HepG2 (cell line): Measurements from ENCODE around the gene ZC3H7B. TPM values are rescaled to one million over a fixed set of nuclear protein-coding genes. Genes with fewer than 3 reads are reported as not detected.
A peak's percentile ranks its signal among the peaks of the same experiment; 100 is the strongest.

Source experiments
- BCL6 ChIP-seq: IDR thresholded peaks from 2 replicates; pipeline ENCODE4 v1.6.1; 2016; ENCODE audit warnings: missing genetic modification reagents, missing compliant biosample characterization
- BRF2 ChIP-seq: sonication (generic); formaldehyde crosslinking; IDR thresholded peaks from 2 replicates; pipeline ENCODE4 v1.8.1; 2022; ENCODE audit warnings: mild to moderate bottlenecking, missing genetic modification reagents
- CBX2 ChIP-seq, 2 experiments: fragments of 200-600 bp in 1 of 2; sonication (generic); formaldehyde crosslinking in 1 of 2; IDR thresholded peaks; 2 replicates each; pipeline versions ENCODE4 v1.7.0 to v1.8.1; 2018 to 2022; ENCODE audit warnings: low read depth in 2 of 2, low read length in 1 of 2, mild to moderate bottlenecking in 1 of 2, missing genetic modification reagents in 1 of 2
- DZIP1 ChIP-seq: sonication (generic); formaldehyde crosslinking; IDR thresholded peaks from 2 replicates; pipeline ENCODE4 v1.5.0; 2020; ENCODE audit warnings: mild to moderate bottlenecking, missing genetic modification reagents
- HDAC2 ChIP-seq: sonication (generic); formaldehyde crosslinking; IDR thresholded peaks from 2 replicates; pipeline ENCODE4 v1.4.0; 2020; ENCODE audit warnings: missing genetic modification reagents
- HNRNPK ChIP-seq: fragments of 200-400 bp; formaldehyde crosslinking; IDR thresholded peaks from 2 replicates; pipeline ENCODE4 v1.6.1; 2018; ENCODE audit warnings: low read length, low read depth, moderate library complexity, mild to moderate bottlenecking; ENCODE audit not compliant: poor library complexity, severe bottlenecking
- HOXA9 ChIP-seq: sonication (generic); formaldehyde crosslinking; IDR thresholded peaks from 2 replicates; pipeline ENCODE4 v1.8.1; 2022; ENCODE audit warnings: missing genetic modification reagents, mild to moderate bottlenecking, moderate library complexity, borderline replicate concordance
- MTF2 ChIP-seq: sonication (generic); formaldehyde crosslinking; IDR thresholded peaks from 2 replicates; pipeline ENCODE4 v1.5.0; 2020; ENCODE audit warnings: missing genetic modification reagents, borderline replicate concordance
- NFRKB ChIP-seq: fragments of 450-650 bp; IDR thresholded peaks from 2 replicates; pipeline ENCODE4 v1.6.1; 2017
- NR2F2 ChIP-seq: IDR thresholded peaks from 2 replicates; pipeline ENCODE4 v1.6.1; 2012; ENCODE audit warnings: low read depth, inconsistent platforms, borderline replicate concordance
- PBX3 ChIP-seq: sonication (generic); formaldehyde crosslinking; IDR thresholded peaks from 2 replicates; pipeline ENCODE4 v1.8.1; 2023; ENCODE audit warnings: missing genetic modification reagents, inconsistent platforms, borderline replicate concordance
- PPARG ChIP-seq: conservative IDR thresholded peaks from 2 replicates; pipeline ENCODE4 v1.6.1; 2016; ENCODE audit warnings: missing biosample characterization, missing genetic modification reagents
- SRSF1 ChIP-seq: fragments of 200-400 bp; formaldehyde crosslinking; optimal IDR thresholded peaks from 2 replicates; pipeline ENCODE3; 2017; ENCODE audit warnings: mild to moderate bottlenecking, low read depth, low read length, moderate library complexity
- TAF1 ChIP-seq: sonication (generic); formaldehyde crosslinking; IDR thresholded peaks from 2 replicates; pipeline ENCODE4 v1.4.0; 2020; ENCODE audit warnings: missing genetic modification reagents
- ZFP82 ChIP-seq: sonication (generic); formaldehyde crosslinking; IDR thresholded peaks from 2 replicates; pipeline ENCODE4 v1.5.1; 2020; ENCODE audit warnings: mild to moderate bottlenecking, missing genetic modification reagents, borderline replicate concordance
- ZNF253 ChIP-seq: sonication (generic); formaldehyde crosslinking; IDR thresholded peaks from 2 replicates; pipeline ENCODE4 v1.8.0; 2022; ENCODE audit warnings: mild to moderate bottlenecking, missing genetic modification reagents, borderline replicate concordance
- ZNF280B ChIP-seq: sonication (generic); formaldehyde crosslinking; IDR thresholded peaks from 2 replicates; pipeline ENCODE4 v1.5.0; 2020; ENCODE audit warnings: missing genetic modification reagents, mild to moderate bottlenecking, borderline replicate concordance
- ZNF3 ChIP-seq: IDR thresholded peaks from 2 replicates; pipeline ENCODE4 v1.7.0; 2017; ENCODE audit warnings: inconsistent platforms
- ZNF354B ChIP-seq: sonication (generic); formaldehyde crosslinking; IDR thresholded peaks from 2 replicates; pipeline ENCODE4 v1.8.0; 2022; ENCODE audit warnings: mild to moderate bottlenecking, missing genetic modification reagents
- ZNF670 ChIP-seq: sonication (generic); formaldehyde crosslinking; IDR thresholded peaks from 2 replicates; pipeline ENCODE4 v1.8.0; 2022; ENCODE audit warnings: mild to moderate bottlenecking, missing genetic modification reagents, borderline replicate concordance
- ZNF737 ChIP-seq: sonication (generic); formaldehyde crosslinking; IDR thresholded peaks from 2 replicates; pipeline ENCODE4 v1.5.0; 2020; ENCODE audit warnings: missing genetic modification reagents, mild to moderate bottlenecking, borderline replicate concordance
- ZNF777 ChIP-seq: sonication (generic); formaldehyde crosslinking; IDR thresholded peaks from 2 replicates; pipeline ENCODE4 v1.4.0; 2020; ENCODE audit warnings: missing genetic modification reagents
- ZNF784 ChIP-seq: sonication (generic); formaldehyde crosslinking; IDR thresholded peaks from 2 replicates; pipeline ENCODE4 v1.5.1; 2020; ENCODE audit warnings: missing genetic modification reagents, mild to moderate bottlenecking, borderline replicate concordance
- polyA plus RNA-seq, 8 experiments: library from polyadenylated mRNA; depleted of rRNA in 3 of 8; stranded (reverse) in 7 of 8; unstranded in 1 of 8; fragments of >200 nt; fragmentation: Illumina TruSeq in 4 of 8; extraction: Trizol in 4 of 8; gene quantifications; 2 replicates each; pipeline versions ENCODE4 v1.2.1 to v1.2.3, GENCODE V29; 2011 to 2016; ENCODE audit warnings: low read depth in 4 of 8, missing spikeins in 1 of 8, mixed read lengths in 1 of 8; ENCODE audit not compliant: insufficient read depth in 1 of 8
- total RNA-seq, 5 experiments: library from RNA; depleted of rRNA; stranded (reverse); fragments of >200 nt; fragmentation: Illumina TruSeq; extraction: Trizol; gene quantifications; 2 replicates each; pipeline ENCODE4 v1.2.3, GENCODE V29; 2016; ENCODE audit warnings: low read depth in 1 of 5

ZC3H7B gene
- total and polyA plus RNA-seq, 2 of the 13 experiments (the other 11 are each of a cell fraction or from before 2014, with no cell fraction given) = 26.4 to 37.2 TPM

GRCh38 chr22:41288245-41288946 is 12.9 kb upstream of the ZC3H7B start (continued):
- no peak for TF ChIP-seq DZIP1 (CRISPR knock-in tag)
- no peak for TF ChIP-seq ZNF737 (CRISPR knock-in tag)
- TF ChIP-seq ZNF3 (CRISPR knock-in tag) = no peak
- no peak for TF ChIP-seq PPARG (CRISPR knock-in tag)
- TF ChIP-seq HNRNPK = no peak
- no peak for TF ChIP-seq ZNF280B (CRISPR knock-in tag)
- no peak for TF ChIP-seq ZNF670
- no peak for TF ChIP-seq SRSF1
- peak; percentile 68; the same call in 1 of the 2 replicates for TF ChIP-seq HDAC2 (CRISPR knock-in tag)
- no peak for TF ChIP-seq ZNF784 (CRISPR knock-in tag)
- TF ChIP-seq BCL6 = peak; percentile 64; the same call in 1 of the 2 replicates
- TF ChIP-seq ZNF777 = no peak
- TF ChIP-seq NR2F2 = no peak
- peak; percentile 43; the same call in 1 of the 2 replicates for TF ChIP-seq TAF1 (CRISPR knock-in tag)
- TF ChIP-seq BRF2 (CRISPR knock-in tag) = no peak
- no peak for TF ChIP-seq NFRKB
- TF ChIP-seq HOXA9 = no peak
- no peak for TF ChIP-seq CBX2 (IDR thresholded peaks at IDR 0.05; ENCODE audit: low read depth, low read length)
- no peak for TF ChIP-seq CBX2 (CRISPR knock-in tag; IDR thresholded peaks at IDR 0.05; ENCODE audit: low read depth)
- TF ChIP-seq ZFP82 (CRISPR knock-in tag) = no peak
- TF ChIP-seq MTF2 (CRISPR knock-in tag) = no peak
- TF ChIP-seq ZNF253 (CRISPR knock-in tag) = no peak
- TF ChIP-seq PBX3 (CRISPR knock-in tag) = no peak
- no peak for TF ChIP-seq ZNF354B (CRISPR knock-in tag)
